ENCODE results near the gene SNX13.

SNX13 gene

DNA sequence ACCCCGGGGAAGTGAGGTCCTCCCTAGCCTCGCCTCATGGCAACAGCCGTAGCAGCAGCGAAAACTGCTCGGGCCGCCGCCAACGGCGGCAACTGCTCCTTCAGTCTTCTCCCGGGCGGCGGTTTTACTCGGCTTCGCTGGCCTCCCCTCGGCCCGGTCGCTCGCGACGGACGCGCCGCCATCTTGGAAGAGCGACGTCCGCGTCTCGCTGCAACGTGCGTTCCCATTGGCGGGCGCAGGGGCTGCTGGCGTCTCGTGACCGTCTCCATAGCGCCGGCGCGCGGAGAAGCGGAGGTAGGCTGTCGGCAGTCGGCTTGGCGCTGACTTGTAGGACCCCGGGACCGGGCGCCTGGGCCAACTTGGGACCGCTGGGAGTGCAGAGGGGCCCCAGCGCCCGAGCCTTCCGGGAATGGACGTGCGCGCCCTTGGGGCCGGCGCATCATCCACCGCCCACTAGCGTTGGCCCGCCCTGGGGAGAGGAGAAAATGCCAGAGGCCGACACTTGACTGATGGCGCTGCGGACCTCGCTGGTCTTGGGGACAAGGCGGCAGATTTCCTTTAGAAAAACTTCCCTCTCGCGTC, at the start of gene SNX13:
TSS of gene SNX13 (minus strand) at position 193 of the 582 bp plus-strand sequence. CDS start 199 bp downstream, outside the sequence.
- DNase-seq = peak; percentile 74

DNA sequence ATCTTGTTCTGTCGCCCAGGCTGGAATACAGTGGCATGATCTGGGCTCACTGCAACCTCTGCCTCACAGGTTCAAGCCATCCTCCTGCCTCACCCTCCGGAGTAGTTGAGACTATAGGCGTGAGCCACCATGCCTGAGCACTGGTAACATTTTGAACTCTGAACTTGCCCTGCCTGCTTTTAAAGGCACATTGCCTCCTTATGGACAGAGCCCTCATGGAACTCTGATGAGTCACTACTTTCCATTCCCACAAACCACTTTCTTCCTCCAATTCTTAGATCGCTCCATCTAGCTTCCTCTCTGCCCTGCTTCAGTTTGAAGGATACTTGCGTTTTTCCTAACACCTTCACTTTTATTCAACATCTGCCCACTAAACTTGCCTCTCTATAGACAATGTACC, 49.3 kb upstream of the SNX13 start:
- DNase-seq = no peak

GRCh38 chr7:17988858-17989257, 48.6 kb upstream of the SNX13 start:
- no peak for DNase-seq

DNA sequence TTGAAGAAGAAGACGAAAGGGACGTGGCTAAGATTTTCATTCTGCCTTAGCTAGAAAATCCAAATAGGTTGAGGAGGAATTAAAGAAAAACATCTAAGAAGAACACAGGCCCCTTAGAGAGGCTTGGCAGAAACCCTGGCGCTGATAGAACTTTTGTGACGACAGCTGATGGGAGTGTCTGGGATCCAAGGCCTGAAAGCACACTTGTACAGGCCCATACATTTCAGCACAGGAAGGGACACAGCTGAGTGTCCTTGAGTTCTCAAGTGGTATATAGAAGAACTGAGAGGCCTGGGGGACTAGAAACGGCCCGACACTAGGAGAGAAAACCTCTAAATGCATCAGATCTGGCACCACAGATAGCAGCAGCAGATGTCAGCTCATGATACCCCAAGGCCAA, 47.8 kb upstream of the SNX13 start:
- DNase-seq = no peak

DNA sequence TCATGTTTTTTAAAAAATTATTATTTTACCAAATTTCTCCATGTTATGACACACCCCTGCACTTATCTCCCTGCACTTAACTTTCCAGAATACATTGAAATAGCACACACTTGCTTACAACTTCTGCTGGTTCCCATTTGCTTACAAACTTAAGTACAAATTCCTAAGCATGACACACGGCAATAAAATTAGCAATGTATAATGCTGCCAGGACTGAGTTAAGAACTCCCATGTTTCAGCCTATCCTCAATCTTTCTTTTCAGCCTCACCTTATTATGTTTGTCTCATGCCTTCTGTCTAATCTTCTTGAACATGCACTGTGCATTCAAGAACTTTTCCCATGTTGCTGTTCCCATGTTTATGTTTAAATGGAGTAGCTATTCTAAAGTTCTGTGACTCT, 46.6 kb upstream of the SNX13 start:
- DNase-seq = no peak

DNA sequence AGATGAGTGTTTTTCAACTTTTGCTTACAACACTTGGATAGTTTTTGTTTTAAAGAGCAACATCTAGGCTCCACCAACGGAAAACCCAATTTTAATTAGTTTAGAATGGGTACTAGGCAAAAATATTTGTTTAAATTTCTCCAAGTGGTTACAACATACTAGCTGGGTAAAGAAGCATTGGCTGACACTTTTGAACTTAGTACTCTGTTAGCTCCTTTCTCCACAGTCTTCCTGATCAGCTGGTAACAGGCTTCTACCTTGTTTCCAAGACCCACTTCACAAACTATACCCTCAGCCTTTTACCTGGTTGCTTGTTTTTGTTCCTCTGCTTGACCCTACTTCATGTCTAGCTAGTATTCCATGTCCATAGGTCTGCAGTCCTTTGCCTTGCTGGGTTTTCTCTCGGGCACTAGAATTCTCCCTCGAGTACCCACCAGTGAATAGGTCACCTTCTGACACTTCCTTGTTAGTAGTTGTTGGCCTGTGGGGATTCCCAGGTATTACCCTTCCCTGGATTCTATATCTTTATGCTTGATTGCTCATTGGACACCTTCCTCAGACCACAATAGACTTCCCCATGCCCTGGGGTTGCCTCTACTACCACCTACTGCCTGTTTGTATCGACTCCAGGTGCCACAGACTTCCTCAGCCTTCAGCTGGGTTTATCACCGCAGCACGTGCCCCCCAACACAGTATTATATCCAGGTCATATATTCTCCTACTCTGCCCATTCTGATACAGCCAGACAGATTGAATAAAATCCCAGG, 45.4 kb upstream of the SNX13 start:
- DNase-seq = no peak

GRCh38 chr7:17984288-17984687, 44.0 kb upstream of the SNX13 start:
- DNase-seq = no peak

- DNase-seq = no peak
Measured at GRCh38 chr7:17983221-17984062, 43.1 kb upstream of the SNX13 start.

DNA sequence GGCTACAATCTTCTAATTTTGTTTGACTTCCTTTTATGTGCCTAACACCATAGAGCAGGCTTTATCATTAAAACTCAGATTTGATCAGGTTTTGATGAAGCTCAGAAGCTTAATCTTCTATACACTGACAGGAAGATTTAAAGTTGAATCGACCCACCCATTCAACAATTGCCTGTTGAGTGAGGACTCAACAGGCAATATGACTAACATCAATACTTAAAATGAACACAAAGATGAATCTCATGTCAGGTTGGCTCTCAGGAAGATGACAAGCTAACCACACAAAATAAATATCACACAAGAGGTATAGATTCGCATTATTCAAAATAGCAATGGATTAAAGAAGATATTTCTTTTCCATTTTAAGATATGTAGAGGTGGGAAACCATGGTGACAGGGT, 36.7 kb upstream of the SNX13 start:
- no peak for DNase-seq

DNA sequence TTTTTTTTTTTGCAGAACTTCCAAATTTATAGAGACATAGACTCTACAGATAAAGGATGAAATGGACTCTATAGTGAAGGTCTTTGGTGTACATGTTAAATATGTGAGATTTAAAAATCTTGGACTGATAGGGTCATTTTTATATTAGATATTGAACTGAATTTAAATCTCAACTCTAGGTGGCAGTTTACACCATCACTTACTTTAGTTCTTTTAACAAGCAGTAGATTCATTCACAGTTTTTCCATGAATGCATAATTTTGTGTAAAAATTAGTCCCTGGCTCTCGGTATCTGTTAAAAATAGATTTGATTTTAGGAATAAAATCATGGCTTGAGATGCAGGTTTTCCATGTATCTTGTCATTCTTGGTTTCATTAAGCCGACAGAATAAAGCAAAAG, 31.1 kb upstream of the SNX13 start:
- DNase-seq = no peak

- no peak for DNase-seq
Measured at GRCh38 chr7:17968791-17969715, 28.8 kb upstream of the SNX13 start.

DNA sequence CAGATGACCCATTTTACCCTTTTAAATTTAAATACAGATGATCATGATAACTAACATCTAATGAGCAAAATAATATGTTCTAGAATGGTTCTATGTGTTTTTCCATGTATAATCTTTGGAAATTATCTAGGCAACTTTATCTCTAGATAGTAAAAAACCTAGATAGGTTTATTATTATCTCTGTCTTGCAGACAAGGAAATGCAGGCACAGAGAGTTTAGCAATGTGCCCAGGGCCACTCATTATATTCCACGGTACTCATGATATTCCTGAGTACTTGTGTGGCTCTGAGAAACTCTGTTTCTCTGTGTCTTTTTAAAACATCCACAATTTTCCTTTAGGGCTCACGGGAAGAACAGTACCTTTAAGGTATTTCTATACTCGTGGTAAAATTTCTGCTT, 26.4 kb upstream of the SNX13 start:
- DNase-seq = no peak

GRCh38 chr7:17965603-17966002, 25.3 kb upstream of the SNX13 start:
- no peak for DNase-seq

GRCh38 chr7:17963281-17963680, 23.0 kb upstream of the SNX13 start:
- no peak for DNase-seq

- no peak for DNase-seq
Measured at GRCh38 chr7:17962652-17963051, 22.4 kb upstream of the SNX13 start.

DNA sequence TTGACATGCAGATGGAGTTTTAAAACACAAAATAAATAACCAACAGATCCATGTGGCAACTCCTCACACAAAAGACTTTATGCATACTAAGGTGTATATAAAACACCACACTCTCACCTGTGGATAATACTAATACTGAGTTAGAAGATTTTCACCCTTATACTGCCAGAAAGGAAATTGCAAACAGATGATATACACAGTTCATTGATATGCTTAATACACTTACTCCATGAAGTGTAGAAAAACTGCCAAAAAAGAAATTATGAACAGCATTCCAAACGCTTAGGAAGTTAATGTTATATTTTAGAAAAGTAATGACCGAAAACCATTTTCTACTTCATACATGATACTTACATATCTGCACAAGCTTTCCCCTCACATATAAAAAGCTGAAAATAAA, 17.6 kb upstream of the SNX13 start:
- DNase-seq = no peak

DNA sequence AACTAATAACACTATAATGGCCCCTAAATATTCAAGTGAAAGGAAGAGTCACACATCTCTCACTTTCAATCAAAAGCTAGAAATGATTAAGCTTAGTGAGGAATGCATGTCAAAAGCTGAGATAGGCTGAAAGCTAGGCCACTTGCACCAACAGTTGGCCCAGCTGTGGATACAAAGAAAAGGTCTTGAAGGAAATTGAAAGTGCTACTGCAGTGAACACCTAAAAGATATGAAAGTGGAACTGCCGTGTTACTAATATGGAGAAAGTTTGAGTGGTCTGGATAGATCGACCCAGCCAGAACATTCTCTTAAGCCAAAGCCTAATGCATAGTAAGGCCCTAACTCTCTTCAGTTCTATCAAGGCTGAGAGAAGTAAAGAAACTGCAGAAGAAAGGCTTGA, 12.1 kb upstream of the SNX13 start:
- no peak for DNase-seq

GRCh38 chr7:17951742-17952254, 11.5 kb upstream of the SNX13 start:
- no peak for DNase-seq

- DNase-seq = no peak
Measured at GRCh38 chr7:17948526-17949238, 8.4 kb upstream of the SNX13 start.

DNA sequence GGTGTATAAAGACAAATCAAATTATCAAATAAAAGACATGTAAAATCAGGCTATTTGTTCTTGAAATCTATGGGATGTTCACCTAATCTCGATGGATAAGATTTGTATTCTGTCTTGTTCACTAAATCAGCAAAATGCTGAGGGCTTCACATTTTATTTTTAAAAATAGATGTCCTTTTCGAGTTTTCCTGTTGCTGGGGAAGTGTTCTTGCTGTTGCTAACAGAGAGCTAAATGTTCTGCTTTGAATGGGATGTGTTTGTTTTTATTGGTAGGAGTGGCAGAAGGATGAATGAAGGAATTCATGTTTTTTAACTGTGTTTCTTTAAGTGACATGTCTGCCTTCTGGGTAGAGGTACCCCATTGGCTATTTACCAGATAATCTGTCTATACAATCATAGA, 7.3 kb upstream of the SNX13 start:
- DNase-seq = no peak

DNA sequence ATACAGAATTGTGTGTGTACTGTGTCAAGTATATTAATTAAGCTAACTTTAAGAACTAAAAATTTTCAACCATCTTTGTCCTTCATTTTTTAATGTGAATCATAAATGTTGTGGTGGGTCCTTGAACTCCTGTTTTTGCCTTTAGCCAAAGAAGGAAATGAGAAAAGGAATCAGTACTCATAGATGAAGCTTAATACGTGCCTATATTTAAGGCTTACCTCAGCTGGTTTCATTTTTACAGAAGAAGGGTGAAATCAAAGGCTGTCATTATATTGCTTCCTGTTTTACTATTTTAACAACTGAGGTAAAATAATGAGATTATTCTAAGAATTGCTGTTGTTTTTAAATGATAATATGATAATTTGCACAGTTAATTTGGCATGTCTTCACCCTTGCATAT, 6.3 kb upstream of the SNX13 start:
- DNase-seq = no peak

GRCh38 chr7:17944720-17945119, 4.4 kb upstream of the SNX13 start:
- no peak for DNase-seq
